ENCODE measurements around the gene TAF3. TPM values are rescaled to one million over a fixed set of nuclear protein-coding genes. Genes with fewer than 3 reads are reported as not detected.
A peak's percentile ranks its signal among the peaks of the same experiment; 100 is the strongest.
"Not testable (repeated sequence)": the region's sequence is repeated elsewhere in the genome, so short reads cannot be mapped to it uniquely, and the experiment has no call there.

The TAF3 gene
- total RNA-seq, 1 donor from 2014 or later, result 4.6 TPM

DNA sequence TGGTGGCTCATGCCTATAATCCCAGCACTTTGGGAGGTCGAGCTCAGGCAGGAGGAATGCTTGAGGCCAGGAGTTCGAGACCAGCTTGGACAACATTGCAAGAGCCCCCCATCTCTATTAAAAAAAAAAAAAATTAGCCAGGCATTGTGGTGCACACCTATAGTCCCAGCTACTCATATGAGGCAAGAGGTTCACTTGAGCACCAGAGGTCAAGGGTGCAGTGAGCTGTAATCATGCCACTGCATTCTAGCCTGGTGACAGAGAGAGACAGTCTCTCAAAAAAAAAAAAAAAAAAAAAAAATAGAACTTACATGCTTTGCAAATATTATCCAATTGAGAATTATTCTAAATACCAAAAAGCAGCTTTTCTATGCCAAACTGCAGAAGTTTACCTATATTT is 41.5 kb upstream of the TAF3 start:
- no peak for TF ChIP-seq EZH2phosphoT487 (IDR thresholded peaks at IDR 0.05)
- TF ChIP-seq, protein P1, sequence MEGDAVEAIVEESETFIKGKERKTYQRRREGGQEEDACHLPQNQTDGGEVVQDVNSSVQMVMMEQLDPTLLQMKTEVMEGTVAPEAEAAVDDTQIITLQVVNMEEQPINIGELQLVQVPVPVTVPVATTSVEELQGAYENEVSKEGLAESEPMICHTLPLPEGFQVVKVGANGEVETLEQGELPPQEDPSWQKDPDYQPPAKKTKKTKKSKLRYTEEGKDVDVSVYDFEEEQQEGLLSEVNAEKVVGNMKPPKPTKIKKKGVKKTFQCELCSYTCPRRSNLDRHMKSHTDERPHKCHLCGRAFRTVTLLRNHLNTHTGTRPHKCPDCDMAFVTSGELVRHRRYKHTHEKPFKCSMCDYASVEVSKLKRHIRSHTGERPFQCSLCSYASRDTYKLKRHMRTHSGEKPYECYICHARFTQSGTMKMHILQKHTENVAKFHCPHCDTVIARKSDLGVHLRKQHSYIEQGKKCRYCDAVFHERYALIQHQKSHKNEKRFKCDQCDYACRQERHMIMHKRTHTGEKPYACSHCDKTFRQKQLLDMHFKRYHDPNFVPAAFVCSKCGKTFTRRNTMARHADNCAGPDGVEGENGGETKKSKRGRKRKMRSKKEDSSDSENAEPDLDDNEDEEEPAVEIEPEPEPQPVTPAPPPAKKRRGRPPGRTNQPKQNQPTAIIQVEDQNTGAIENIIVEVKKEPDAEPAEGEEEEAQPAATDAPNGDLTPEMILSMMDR (IDR thresholded peaks at IDR 0.05), result no peak
- no peak for TF ChIP-seq EZH2 (IDR thresholded peaks at IDR 0.05)
- no peaks in the 10 kb centered on the region for H4K20me1 ChIP-seq (ENCODE audit: low read depth)
- H2AFZ ChIP-seq (replicated peaks), result no peak overlapping the region
- H3K79me2 ChIP-seq (ENCODE audit: low read depth), result peaks cover 9% of the 10 kb centered on the region
- no peaks in the 10 kb centered on the region for H3F3A ChIP-seq (ENCODE audit: low read depth)
- Mint-ChIP-seq H3K27me3 (ENCODE audit: insufficient read depth, low read depth) (no peaks in the 10 kb centered on the region), H3K4me3 (no peak overlapping the region), H3K27ac (no peak overlapping the region), H3K36me3 (peaks cover 24% of the 10 kb centered on the region), H3K4me1 (peaks cover 4% of the 10 kb centered on the region), H3K9me3 (no peaks in the 10 kb centered on the region)
- no peaks in the 10 kb centered on the region for H3K9me3 ChIP-seq (ENCODE audit: low read depth)
- no peak overlapping the region for H3K9ac ChIP-seq
- no peak overlapping the region for H3K4me2 ChIP-seq
- no peak overlapping the region for H3K4me3 ChIP-seq
- peaks cover 5% of the 10 kb centered on the region for H3K36me3 ChIP-seq
- no peak for DNase-seq (ENCODE audit: low spot score)
- no peaks in the 10 kb centered on the region for H3K27me3 ChIP-seq
- H3K27ac ChIP-seq, result no peak overlapping the region
- H3K4me1 ChIP-seq, result no peaks in the 10 kb centered on the region

DNA sequence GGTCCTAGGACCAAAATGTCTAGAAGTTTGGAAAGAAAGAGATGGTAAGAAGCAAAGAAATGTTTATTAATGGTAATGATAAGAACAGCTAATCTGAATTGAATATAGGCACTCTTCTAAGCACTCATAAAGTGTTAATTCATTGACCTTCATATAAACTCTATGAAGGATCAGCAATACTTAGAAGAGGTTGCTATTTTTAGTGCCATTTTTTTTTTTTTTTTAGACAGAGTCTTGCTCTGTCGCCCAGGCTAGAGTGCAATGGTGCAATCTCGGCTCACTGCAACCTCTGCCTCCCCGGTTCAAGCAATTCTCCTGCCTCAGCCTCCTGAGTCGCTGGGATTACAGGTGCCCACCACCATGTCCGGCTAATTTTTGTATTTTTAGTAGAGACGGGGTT is 36.1 kb upstream of the TAF3 start:
- peaks cover 13% of the 10 kb centered on the region for H3K36me3 ChIP-seq
- H3K4me2 ChIP-seq; H2AFZ ChIP-seq (replicated peaks); H3K4me1 ChIP-seq; H3K9me3 Mint-ChIP-seq; H3K27ac Mint-ChIP-seq; H3K4me3 ChIP-seq; H3K4me1 Mint-ChIP-seq; H3K27me3 ChIP-seq; H3K9me3 ChIP-seq (ENCODE audit: low read depth); DNase-seq (ENCODE audit: low spot score); H3K4me3 Mint-ChIP-seq; H3F3A ChIP-seq (ENCODE audit: low read depth); H3K27ac ChIP-seq; H3K27me3 Mint-ChIP-seq (ENCODE audit: insufficient read depth, low read depth); H3K9ac ChIP-seq: not testable (repeated sequence)
- peaks cover 63% of the 10 kb centered on the region for H3K79me2 ChIP-seq (ENCODE audit: low read depth)
- H3K36me3 Mint-ChIP-seq, result peaks cover 16% of the 10 kb centered on the region
- peaks cover 31% of the 10 kb centered on the region for H4K20me1 ChIP-seq (ENCODE audit: low read depth)

DNA sequence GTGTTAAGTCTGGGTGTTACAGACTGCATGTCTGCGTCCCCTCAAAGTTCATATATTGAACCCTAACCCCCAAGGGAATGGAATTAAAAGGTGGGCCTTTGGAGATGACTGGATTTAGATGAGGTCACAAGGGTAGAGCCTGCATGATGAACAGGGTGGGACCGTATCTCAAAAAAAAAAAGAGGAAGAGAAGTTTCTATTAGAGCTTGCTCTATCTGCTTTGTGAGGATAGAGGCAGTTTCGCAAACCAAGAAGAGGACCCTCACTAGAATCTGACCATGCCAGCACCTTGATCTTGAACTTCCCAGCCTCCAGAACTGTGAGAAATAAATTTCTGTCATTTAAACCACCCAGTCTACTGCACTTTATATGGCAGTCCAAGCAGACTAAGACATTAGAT is 31.9 kb upstream of the TAF3 start:
- H3K36me3 Mint-ChIP-seq, result peaks cover 12% of the 10 kb centered on the region
- Histone ChIP-seq H3K36me3 (peaks cover 7% of the 10 kb centered on the region), H3K27ac (no peak overlapping the region), H3F3A (ENCODE audit: low read depth) (no peaks in the 10 kb centered on the region), H3K79me2 (ENCODE audit: low read depth) (peaks cover 97% of the 10 kb centered on the region), H3K9ac (peak overlapping the region; percentile 81), H3K4me1 (peaks cover 17% of the 10 kb centered on the region), H3K4me2 (peak overlapping the region; percentile 82), H2AFZ (replicated peaks) (no peak overlapping the region), H4K20me1 (ENCODE audit: low read depth) (peaks cover 65% of the 10 kb centered on the region), H3K4me3 (peak overlapping the region; percentile 86), H3K27me3 (no peaks in the 10 kb centered on the region), H3K9me3 (ENCODE audit: low read depth) (no peaks in the 10 kb centered on the region)
- H3K4me3 Mint-ChIP-seq, result no peak overlapping the region
- H3K4me1 Mint-ChIP-seq, result peaks cover 20% of the 10 kb centered on the region
- no peaks in the 10 kb centered on the region for H3K27me3 Mint-ChIP-seq (ENCODE audit: insufficient read depth, low read depth)
- no peak for DNase-seq (ENCODE audit: low spot score)
- H3K27ac Mint-ChIP-seq, result no peak overlapping the region
- TF ChIP-seq, protein P1 (IDR thresholded peaks at IDR 0.05), result no peak
- H3K9me3 Mint-ChIP-seq, result no peaks in the 10 kb centered on the region

DNA sequence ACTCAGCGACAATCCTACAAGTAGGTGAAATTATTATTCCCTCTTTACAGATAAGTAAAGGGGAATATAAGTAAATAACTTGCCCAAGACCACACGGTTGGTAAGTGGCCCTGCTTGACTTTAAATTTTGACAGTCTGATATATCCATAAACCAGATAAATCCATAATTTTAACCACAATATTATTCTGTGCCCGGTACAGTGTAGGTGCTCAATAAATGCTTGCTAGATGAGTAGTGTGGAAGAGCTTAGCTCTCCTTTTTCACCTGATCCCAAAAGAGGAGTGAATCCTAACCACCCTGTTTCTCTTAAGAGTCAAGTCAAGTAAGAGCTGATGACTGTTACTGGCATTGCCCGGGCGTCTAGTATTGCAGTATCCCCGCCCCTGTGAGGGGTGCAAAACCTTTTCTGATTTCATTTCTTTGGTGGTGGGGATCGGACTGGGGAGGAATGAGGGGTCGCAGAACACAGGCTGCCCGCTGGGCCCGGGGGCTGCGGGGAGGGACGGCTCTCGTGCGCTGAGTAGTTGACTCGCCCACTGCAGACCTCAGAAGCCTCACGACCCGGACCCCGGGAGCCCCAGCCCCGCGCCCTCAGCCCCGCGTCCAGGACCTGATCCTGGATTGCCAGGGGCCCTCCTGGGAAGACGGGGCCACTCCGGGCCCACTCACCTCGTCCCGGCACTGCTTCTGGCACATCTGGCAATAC is 31.0 kb upstream of the TAF3 start:
- H3K27me3 Mint-ChIP-seq (ENCODE audit: insufficient read depth, low read depth), result no peaks in the 10 kb centered on the region
- no peaks in the 10 kb centered on the region for H3K9me3 Mint-ChIP-seq
- Histone ChIP-seq H2AFZ (replicated peaks) (peak overlapping the region; percentile 85), H3K27ac (no peak overlapping the region), H3K4me1 (peaks cover 17% of the 10 kb centered on the region), H3K9me3 (ENCODE audit: low read depth) (no peaks in the 10 kb centered on the region), H3K27me3 (no peaks in the 10 kb centered on the region), H3K4me2 (peak overlapping the region; percentile 82), H3K4me3 (peak overlapping the region; percentile 86), H3F3A (ENCODE audit: low read depth) (no peaks in the 10 kb centered on the region), H3K79me2 (ENCODE audit: low read depth) (peaks cover 99% of the 10 kb centered on the region), H4K20me1 (ENCODE audit: low read depth) (peaks cover 72% of the 10 kb centered on the region), H3K9ac (peak overlapping the region; percentile 81), H3K36me3 (peaks cover 7% of the 10 kb centered on the region)
- H3K36me3 Mint-ChIP-seq, result peaks cover 12% of the 10 kb centered on the region
- no peak overlapping the region for H3K27ac Mint-ChIP-seq
- no peak overlapping the region for H3K4me3 Mint-ChIP-seq
- no peak for DNase-seq (ENCODE audit: low spot score)
- H3K4me1 Mint-ChIP-seq, result peaks cover 20% of the 10 kb centered on the region
- TF ChIP-seq EZH2phosphoT487 (IDR thresholded peaks at IDR 0.05) (no peak), EZH2 (IDR thresholded peaks at IDR 0.05) (no peak)
- TF ChIP-seq, protein P1 (IDR thresholded peaks at IDR 0.05), result no peak

Data from neural progenitor cell (in vitro differentiated cells).